Body of pancreas (tissue), 4 donors: ENCODE measurements around the gene DIP2A. TPM values are rescaled to one million over a fixed set of nuclear protein-coding genes. Genes with fewer than 3 reads are reported as not detected.

Experiments used
- ATAC-seq: fragments of 150-250 bp; one replicate; pipeline ENCODE4 v1.9.1; 2016
- DNase-seq, 4 donors: peaks; one replicate each; pipeline ENCODE4 v3.0.0-alpha.2; 2019
- H3K27ac ChIP-seq, 4 donors: fragments of 200-600 bp; sonication (generic); 1 replicate in 3 of 4; 2 replicates in 1 of 4; pipeline versions ENCODE4 v1.5.1 to v1.6.1; 2016 to 2019; ENCODE audit warnings: mild to moderate bottlenecking in 1 of 4, mixed read lengths in 1 of 4, moderate library complexity in 1 of 4
- H3K27me3 ChIP-seq, 2 donors: fragments of 200-600 bp; sonication (generic); one replicate each; pipeline ENCODE4 v1.6.0; 2016; ENCODE audit warnings: mild to moderate bottlenecking in 1 of 2
- H3K36me3 ChIP-seq, 2 donors: fragments of 200-600 bp; sonication (generic); replicated peaks in 1 of 2; 2 replicates each; pipeline ENCODE4 v1.5.1; 2016; ENCODE audit warnings: low read depth in 2 of 2; ENCODE audit not compliant: insufficient read depth in 1 of 2
- H3K4me1 ChIP-seq: fragments of 200-600 bp; sonication (generic); one replicate; pipeline ENCODE4 v1.6.0; 2016
- H3K4me3 ChIP-seq, 2 donors: fragments of 200-600 bp; sonication (generic); 1 replicate in 1 of 2; 2 replicates in 1 of 2; pipeline ENCODE4 v1.5.1; 2016 to 2019
- H3K9me3 ChIP-seq, 3 donors: fragments of 200-600 bp; sonication (generic); 1 replicate in 2 of 3; 2 replicates in 1 of 3; pipeline ENCODE4 v1.5.1; 2016
- CTCF ChIP-seq, 7 experiments: fragments of 450-650 bp in 4 of 7; fragments of 200-600 bp in 3 of 7; sonication (generic) in 3 of 7; IDR thresholded peaks; one replicate each; pipeline ENCODE4 v1.5.1; 2016 to 2019; ENCODE audit warnings: antibody characterized with exemption in 7 of 7
- POLR2A ChIP-seq, 3 donors: fragments of 450-650 bp; IDR thresholded peaks; one replicate each; pipeline ENCODE4 v1.6.1; 2016; ENCODE audit warnings: antibody characterized with exemption in 3 of 3, mild to moderate bottlenecking in 2 of 3
- WGBS, 2 donors: methylation state at CpG; one replicate each; pipeline ENCODE4 v1.1.5; 2017; 5-methylcytosine and 5-hydroxymethylcytosine counted together
- intact Hi-C: fragments of 100-400 bp; cut with DNase I; formaldehyde crosslinking; loops from one replicate; pipeline ENCODE4 v1.15.1; 2023
- total RNA-seq, 2 donors: library from RNA; depleted of rRNA; stranded (reverse); fragments of >200 nt; gene quantifications; one replicate each; pipeline ENCODE4 v1.1.0, GENCODE V29; 2016

DIP2A gene
- total RNA-seq, 2 donors from 2014 or later: 28.5 to 44.2 TPM

GRCh38 chr21:46509741-46510502 lies 51.2 kb downstream of the DIP2A start:
- intact Hi-C loops: no loop called here
- Histone ChIP-seq H3K27me3 (no peaks in the 10 kb centered on the region), H3K36me3 (peaks cover 0 to 11% of the 10 kb centered on the region in 2 donors), H3K9me3 (no peaks in the 10 kb centered on the region), H3K4me3 (no peak overlapping the region), H3K27ac (peak overlapping the region in 1 of 4 donors; percentile 26), H3K4me1 (peaks cover 2% of the 10 kb centered on the region)
- 50 to 71% methylated on average over 11 of the region's 11 CpGs for WGBS, 2 donors
- peak in 3 of 4 donors; percentile 46 to 84 (median 80) for DNase-seq
- no peak for TF ChIP-seq CTCF (IDR thresholded peaks at IDR 0.05)
- TF ChIP-seq POLR2A (IDR thresholded peaks at IDR 0.05): no peak
- ATAC-seq: no peak

DNA sequence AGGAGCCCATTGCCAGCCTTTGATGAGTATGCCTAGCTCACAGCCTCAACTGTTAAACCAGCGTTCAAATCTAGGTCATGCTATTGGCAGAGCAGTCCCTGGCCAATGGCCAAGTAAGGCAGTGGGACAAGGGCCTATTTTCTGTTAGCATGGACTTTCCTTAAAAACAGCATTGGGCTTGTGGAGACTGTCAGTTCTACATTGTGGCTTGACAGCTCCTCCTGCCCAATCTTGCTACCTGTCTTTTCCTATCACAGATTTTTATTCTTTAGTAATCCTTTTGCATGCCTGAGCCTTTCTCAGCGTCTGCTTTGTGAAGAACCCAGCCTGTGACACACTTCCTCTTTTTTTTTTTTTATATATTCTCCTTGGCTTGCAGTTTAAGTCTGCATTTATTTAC lies 56.4 kb downstream of the DIP2A start:
- DNase-seq: peak; percentile 62 to 82 (median 78)
- Histone ChIP-seq H3K4me3 (no peak overlapping the region), H3K27ac (peak overlapping the region in 1 of 4 donors; percentile 56), H3K4me1 (peaks cover 8% of the 10 kb centered on the region), H3K36me3 (peaks cover 0 to 8% of the 10 kb centered on the region in 2 donors), H3K27me3 (no peaks in the 10 kb centered on the region), H3K9me3 (no peaks in the 10 kb centered on the region)
- intact Hi-C loops: no loop called here
- 21 to 32% methylated on average over 2 of the region's 2 CpGs for WGBS, 2 donors
- TF ChIP-seq POLR2A (IDR thresholded peaks at IDR 0.05) (no peak), CTCF (IDR thresholded peaks at IDR 0.05) (no peak)
- ATAC-seq: no peak

- Histone ChIP-seq H3K9me3 (no peaks in the 10 kb centered on the region), H3K4me3 (no peak overlapping the region), H3K27ac (no peak overlapping the region), H3K36me3 (peaks cover 0 to 8% of the 10 kb centered on the region in 2 donors), H3K4me1 (peaks cover 17% of the 10 kb centered on the region), H3K27me3 (no peaks in the 10 kb centered on the region)
- intact Hi-C loops: no loop called here
- no peak for TF ChIP-seq CTCF (IDR thresholded peaks at IDR 0.05)
- TF ChIP-seq POLR2A (IDR thresholded peaks at IDR 0.05): no peak
- DNase-seq (no peak), ATAC-seq (no peak)
- WGBS, 2 donors: 88 to 100% methylated on average over 2 of the region's 2 CpGs
These were observed 57.4 kb downstream of the DIP2A start for GRCh38 chr21:46516068-46516467.

DNA sequence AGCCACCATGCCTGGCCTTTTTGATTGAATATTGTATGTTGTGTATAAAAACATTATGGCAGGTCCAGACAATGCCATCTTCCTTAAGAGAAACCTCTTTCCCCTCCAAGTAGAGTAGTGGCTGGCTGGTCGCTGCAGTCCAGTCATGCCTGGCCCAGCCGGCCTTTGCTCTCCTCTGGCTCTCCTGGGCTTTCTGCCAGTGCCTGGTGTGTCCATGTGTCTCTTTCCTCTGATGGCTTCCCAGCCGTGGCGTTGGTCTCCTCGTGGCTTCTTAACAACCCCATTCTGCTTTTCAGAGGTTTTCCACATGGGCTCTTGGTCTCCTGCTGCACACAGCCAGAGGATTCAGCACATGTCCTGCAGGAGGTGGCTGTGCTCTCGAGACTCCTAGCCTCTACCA lies 58.7 kb downstream of the DIP2A start:
- Histone ChIP-seq H3K4me1 (peaks cover 18% of the 10 kb centered on the region), H3K4me3 (no peak overlapping the region), H3K27me3 (no peaks in the 10 kb centered on the region), H3K27ac (no peak overlapping the region), H3K36me3 (no peaks in the 10 kb centered on the region), H3K9me3 (no peaks in the 10 kb centered on the region)
- DNase-seq (peak in 3 of 4 donors; percentile 45 to 61 (median 47)), ATAC-seq (no peak)
- TF ChIP-seq POLR2A (IDR thresholded peaks at IDR 0.05) (no peak), CTCF (IDR thresholded peaks at IDR 0.05) (no peak)
- 45 to 70% methylated on average over 6 of the region's 6 CpGs for WGBS, 2 donors
- intact Hi-C loops: no loop called here
